Astrocyte of the spinal cord (primary cell): ENCODE results near the gene ZFYVE21.

ENCODE experiments used
- DNase-seq: peaks from one replicate; pipeline ENCODE4 v3.0.0; 2011; ENCODE audit warnings: low read depth, low spot score
- H3K4me3 ChIP-seq: 2 replicates; pipeline ENCODE4 v1.5.1; 2011; ENCODE audit warnings: low read depth, mild to moderate bottlenecking, low read length, moderate library complexity
- CTCF ChIP-seq: IDR thresholded peaks from 2 replicates; pipeline ENCODE4 v1.5.1; 2012; ENCODE audit warnings: low read depth, mild to moderate bottlenecking, low read length, inconsistent platforms
- in situ Hi-C: cut with HindIII; loops from 2 replicates; pipeline ENCODE4 v1.10.0; 2017; ENCODE audit warnings: low sequenced_read_pairs

Gene ZFYVE21

GRCh38 chr14:103692159-103692558, 23.5 kb upstream of the ZFYVE21 start:
- DNase-seq: no peak
- no peak overlapping the region for H3K4me3 ChIP-seq
- no peak for TF ChIP-seq CTCF
- in situ Hi-C loops: no loop called here

GRCh38 chr14:103692871-103693270, 22.7 kb upstream of the ZFYVE21 start:
- in situ Hi-C loops: no loop called here
- no peak for TF ChIP-seq CTCF
- no peak for DNase-seq
- no peak overlapping the region for H3K4me3 ChIP-seq

- no peak overlapping the region for H3K4me3 ChIP-seq
- TF ChIP-seq CTCF: no peak
- in situ Hi-C loops: no loop called here
- DNase-seq: no peak
These were observed 22.1 kb upstream of the ZFYVE21 start for GRCh38 chr14:103693515-103693914.

- no peak overlapping the region for H3K4me3 ChIP-seq
- no peak for DNase-seq
- TF ChIP-seq CTCF: no peak
- in situ Hi-C loops: no loop called here
These were observed 21.0 kb upstream of the ZFYVE21 start for GRCh38 chr14:103694572-103695026.

GRCh38 chr14:103695296-103696069, 20.1 kb upstream of the ZFYVE21 start:
- in situ Hi-C loops: no loop called here

GRCh38 chr14:103696070-103696402, 19.6 kb upstream of the ZFYVE21 start:
- in situ Hi-C loops: no loop called here
- TF ChIP-seq CTCF: no peak
- no peak for DNase-seq
- H3K4me3 ChIP-seq: no peak overlapping the region

More at GRCh38 chr14:103695296-103696069, 20.1 kb upstream of the ZFYVE21 start:
- TF ChIP-seq CTCF: no peak
- H3K4me3 ChIP-seq: no peak overlapping the region
- no peak for DNase-seq
